Neuronal stem cell (in vitro differentiated cells): ENCODE measurements around the gene DMRTA1.

Experiments
- DNase-seq: peaks from one replicate; pipeline ENCODE4 v3.0.0-alpha.2; 2013; ENCODE audit warnings: low spot score
- H2AFZ ChIP-seq: one replicate; pipeline ENCODE4 v1.6.1; 2013; ENCODE audit warnings: mild to moderate bottlenecking, low read length, inconsistent platforms
- H2AK5ac ChIP-seq: 2 replicates; pipeline ENCODE4 v1.6.1; 2013; ENCODE audit warnings: low read depth, mild to moderate bottlenecking, inconsistent platforms, low read length, moderate library complexity, mixed read lengths
- H2BK120ac ChIP-seq: 2 replicates; pipeline ENCODE4 v1.6.1; 2013; ENCODE audit warnings: low read depth, mild to moderate bottlenecking, inconsistent platforms, low read length, moderate library complexity, mixed read lengths
- H2BK12ac ChIP-seq: one replicate; pipeline ENCODE4 v1.6.1; 2013; ENCODE audit warnings: low read length, inconsistent platforms
- H2BK15ac ChIP-seq: 2 replicates; pipeline ENCODE4 v1.6.1; 2013; ENCODE audit warnings: mild to moderate bottlenecking, low read length, inconsistent platforms, mixed read lengths
- H2BK5ac ChIP-seq: one replicate; pipeline ENCODE4 v1.6.1; 2013; ENCODE audit warnings: inconsistent platforms, mild to moderate bottlenecking, low read length, moderate library complexity
- H3K14ac ChIP-seq: one replicate; pipeline ENCODE4 v1.6.1; 2013; ENCODE audit warnings: low read length, inconsistent platforms
- H3K18ac ChIP-seq: 2 replicates; pipeline ENCODE4 v1.6.1; 2013; ENCODE audit warnings: low read length, inconsistent platforms
- H3K23ac ChIP-seq: 2 replicates; pipeline ENCODE4 v1.6.1; 2013; ENCODE audit warnings: low read depth, mild to moderate bottlenecking, mixed read lengths, low read length, inconsistent platforms; ENCODE audit not compliant: poor library complexity
- H3K27ac ChIP-seq: replicated peaks from 3 replicates; pipeline ENCODE4 v1.5.1; 2013; ENCODE audit warnings: low read length, inconsistent platforms
- H3K27me3 ChIP-seq, 3 experiments: 2 replicates each; pipeline ENCODE4 v1.6.1; 2013; ENCODE audit warnings: low read length in 3 of 3, mild to moderate bottlenecking in 2 of 3, inconsistent platforms in 1 of 3, low read depth in 1 of 3, mixed read lengths in 1 of 3, moderate library complexity in 1 of 3; ENCODE audit not compliant: control insufficient read depth in 3 of 3, insufficient read depth in 3 of 3
- H3K36me3 ChIP-seq, 2 donors: replicated peaks in 1 of 2; 2 replicates each; pipeline ENCODE4 v1.6.1; 2013; ENCODE audit warnings: low read length in 2 of 2; ENCODE audit not compliant: control insufficient read depth in 2 of 2, insufficient read depth in 2 of 2
- H3K4ac ChIP-seq: 2 replicates; pipeline ENCODE4 v1.6.1; 2013; ENCODE audit warnings: inconsistent platforms, mild to moderate bottlenecking, low read length, moderate library complexity
- H3K4me1 ChIP-seq, 2 donors: 1 replicate in 1 of 2; 2 replicates in 1 of 2; pipeline ENCODE4 v1.6.1; 2013; ENCODE audit warnings: low read length in 2 of 2, low read depth in 1 of 2; ENCODE audit not compliant: control insufficient read depth in 2 of 2, insufficient read depth in 1 of 2
- H3K4me2 ChIP-seq: one replicate; pipeline ENCODE4 v1.6.1; 2013; ENCODE audit warnings: mild to moderate bottlenecking, low read length, inconsistent platforms; ENCODE audit not compliant: insufficient read depth, poor library complexity, severe bottlenecking
- H3K4me3 ChIP-seq, 2 donors: 2 replicates each; pipeline ENCODE4 v1.5.1; 2013; ENCODE audit warnings: low read length in 2 of 2, mild to moderate bottlenecking in 2 of 2, inconsistent platforms in 1 of 2, moderate library complexity in 1 of 2
- H3K79me1 ChIP-seq: one replicate; pipeline ENCODE4 v1.6.1; 2013; ENCODE audit warnings: low read depth, mild to moderate bottlenecking, inconsistent platforms, low read length, moderate library complexity
- H3K9ac ChIP-seq: one replicate; pipeline ENCODE4 v1.6.1; 2013; ENCODE audit warnings: mild to moderate bottlenecking, low read depth, low read length, inconsistent platforms; ENCODE audit not compliant: poor library complexity
- H3K9me3 ChIP-seq, 2 donors: replicated peaks in 1 of 2; 2 replicates each; pipeline versions ENCODE3 to v1.6.1; 2013; ENCODE audit warnings: low read length in 2 of 2, mild to moderate bottlenecking in 2 of 2, inconsistent platforms in 1 of 2, low read depth in 1 of 2, mixed read lengths in 1 of 2, moderate library complexity in 1 of 2; ENCODE audit not compliant: control insufficient read depth in 2 of 2, insufficient read depth in 1 of 2
- H4K8ac ChIP-seq: one replicate; pipeline ENCODE4 v1.6.1; 2013; ENCODE audit warnings: low read depth, mild to moderate bottlenecking, inconsistent platforms, low read length, moderate library complexity
- H4K91ac ChIP-seq: one replicate; pipeline ENCODE4 v1.6.1; 2013; ENCODE audit warnings: low read length, low read depth, mild to moderate bottlenecking, inconsistent platforms; ENCODE audit not compliant: poor library complexity
- WGBS, 2 donors: extraction: QIAGEN DNeasy Blood & Tissue Kit; methylation state at CpG; one replicate each; pipeline ENCODE4 v1.1.7; 2013; ENCODE audit warnings: missing lambda C conversion rate in 2 of 2, mixed read lengths in 1 of 2; ENCODE audit not compliant: insufficient read length in 2 of 2, insufficient replicate concordance in 1 of 2; ENCODE audit errors: extremely low coverage in 2 of 2; 5-methylcytosine and 5-hydroxymethylcytosine counted together

DMRTA1 gene

DNA sequence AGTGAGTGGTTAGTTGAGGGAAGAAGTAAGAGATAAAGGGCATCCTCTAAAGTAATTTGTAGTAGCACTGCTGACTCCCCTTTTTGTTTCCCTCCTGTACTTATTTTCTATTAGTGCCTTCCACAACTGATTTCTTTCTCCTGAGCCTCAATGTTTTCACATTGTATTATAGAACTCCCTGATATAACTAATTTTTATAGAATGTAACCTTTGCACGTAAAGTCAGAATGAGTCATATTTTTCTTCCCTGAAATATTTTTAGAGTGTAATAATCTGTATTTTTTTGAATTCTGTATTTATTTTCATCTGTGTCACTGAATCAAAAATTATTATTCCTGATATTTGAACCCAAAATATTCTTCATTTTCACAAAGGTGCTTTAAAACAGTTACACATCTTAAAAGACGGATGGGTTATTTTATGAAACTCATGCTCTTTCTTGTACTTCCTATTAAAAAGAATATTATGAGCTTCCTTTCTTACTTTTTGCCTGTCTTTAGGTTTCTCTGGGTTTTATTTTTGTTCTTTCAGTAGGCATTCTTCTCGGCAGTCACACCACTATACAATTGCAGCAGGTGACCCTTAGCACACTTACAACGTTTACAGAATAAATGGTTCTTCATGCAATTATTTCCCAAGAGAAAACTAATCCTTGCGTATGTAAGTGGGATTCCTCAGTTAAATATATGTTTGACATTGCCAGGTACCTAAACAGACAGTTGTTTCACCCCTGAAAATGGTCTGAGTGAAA lies 30.5 kb upstream of the DMRTA1 start:
- Histone ChIP-seq H3K27me3 (no peaks in the 10 kb centered on the region), H3K27ac (peak overlapping the region; percentile 36), H3K9ac (no peak overlapping the region), H2AFZ (no peak overlapping the region), H3K14ac (no peak overlapping the region), H4K91ac (no peak overlapping the region), H3K9me3 (no peaks in the 10 kb centered on the region), H3K4me1 (peaks cover 0 to 4% of the 10 kb centered on the region in 2 donors), H3K4me2 (no peak overlapping the region), H2BK12ac (no peak overlapping the region), H3K79me1 (no peaks in the 10 kb centered on the region), H2BK15ac (no peak overlapping the region), H3K4me3 (no peak overlapping the region), H2AK5ac (no peak overlapping the region), H2BK120ac (no peak overlapping the region), H3K4ac (no peak overlapping the region), H3K18ac (no peak overlapping the region), H3K23ac (no peak overlapping the region), H3K36me3 (no peaks in the 10 kb centered on the region), H4K8ac (no peak overlapping the region), H2BK5ac (no peak overlapping the region)
- DNase-seq: no peak
- no CpG with 5 or more reads among the region's 5 CpGs for WGBS, 2 donors

DNA sequence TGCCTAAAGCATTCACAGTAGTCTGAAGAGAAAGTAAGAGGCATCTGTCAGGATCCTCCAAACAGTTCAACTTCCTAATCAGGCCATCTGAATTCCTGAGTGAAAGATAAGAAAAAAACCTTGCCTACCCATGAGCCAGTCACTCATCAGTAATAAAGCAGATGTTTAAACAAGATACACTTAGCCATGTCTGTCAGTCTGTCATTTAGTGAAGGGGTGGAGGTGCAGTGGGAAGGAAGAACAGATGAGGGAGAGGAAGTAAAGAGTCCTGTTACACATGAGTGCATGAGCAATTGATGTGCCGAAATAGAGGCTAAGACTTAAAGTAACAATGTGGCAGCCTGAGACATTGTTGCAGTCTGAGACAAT lies 29.9 kb upstream of the DMRTA1 start:
- H3K9me3 ChIP-seq: no peaks in the 10 kb centered on the region
- H3K18ac ChIP-seq: no peak overlapping the region
- no peak overlapping the region for H2BK120ac ChIP-seq
- no peak overlapping the region for H3K4me3 ChIP-seq
- H3K4ac ChIP-seq: no peak overlapping the region
- H4K91ac ChIP-seq: no peak overlapping the region
- no peaks in the 10 kb centered on the region for H3K36me3 ChIP-seq
- H3K9ac ChIP-seq: no peak overlapping the region
- WGBS, 2 donors: no CpG with 5 or more reads among the region's 1 CpG
- H3K23ac ChIP-seq: no peak overlapping the region
- H2BK12ac ChIP-seq: no peak overlapping the region
- H3K4me2 ChIP-seq: no peak overlapping the region
- H3K27ac ChIP-seq: peak overlapping the region; percentile 36
- no peaks in the 10 kb centered on the region for H3K79me1 ChIP-seq
- H2BK5ac ChIP-seq: no peak overlapping the region
- H2BK15ac ChIP-seq: no peak overlapping the region
- no peak for DNase-seq
- H3K14ac ChIP-seq: no peak overlapping the region
- no peak overlapping the region for H2AK5ac ChIP-seq
- no peak overlapping the region for H4K8ac ChIP-seq
- peaks cover 0 to 4% of the 10 kb centered on the region in 2 donors for H3K4me1 ChIP-seq
- H2AFZ ChIP-seq: no peak overlapping the region
- H3K27me3 ChIP-seq: no peaks in the 10 kb centered on the region

DNA sequence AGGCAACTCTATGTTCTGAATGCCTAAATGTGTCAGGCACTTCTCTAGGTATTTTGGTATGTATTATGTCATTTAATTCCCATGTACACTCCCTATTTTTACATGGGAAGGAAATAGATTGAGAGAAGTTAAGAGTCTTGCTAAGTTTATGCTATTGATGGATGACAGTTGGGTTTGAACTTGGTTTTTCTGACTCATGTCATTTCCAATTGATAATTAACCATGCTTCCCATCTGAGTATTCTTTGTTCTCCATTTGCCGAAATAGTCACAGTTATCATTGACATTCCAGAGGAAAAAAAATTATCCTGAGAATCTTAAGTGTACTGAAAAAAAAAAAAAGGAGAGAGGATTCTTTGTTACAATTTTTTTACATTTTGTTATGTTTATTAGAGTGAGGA lies 23.1 kb upstream of the DMRTA1 start:
- H3K27me3 ChIP-seq: no peaks in the 10 kb centered on the region
- H2BK120ac ChIP-seq: no peak overlapping the region
- H3K9ac ChIP-seq: no peak overlapping the region
- no peak for DNase-seq
- no peak overlapping the region for H3K14ac ChIP-seq
- H4K91ac ChIP-seq: no peak overlapping the region
- H3K79me1 ChIP-seq: no peaks in the 10 kb centered on the region
- no peak overlapping the region for H2BK5ac ChIP-seq
- H3K4me2 ChIP-seq: no peak overlapping the region
- no peak overlapping the region for H3K4ac ChIP-seq
- no peak overlapping the region for H2AFZ ChIP-seq
- WGBS, 2 donors: no CpG with 5 or more reads among the region's 1 CpG
- no peak overlapping the region for H3K4me3 ChIP-seq
- H3K27ac ChIP-seq: no peak overlapping the region
- no peak overlapping the region for H3K18ac ChIP-seq
- H3K36me3 ChIP-seq: no peaks in the 10 kb centered on the region
- no peak overlapping the region for H2AK5ac ChIP-seq
- H2BK15ac ChIP-seq: no peak overlapping the region
- H4K8ac ChIP-seq: no peak overlapping the region
- no peaks in the 10 kb centered on the region for H3K9me3 ChIP-seq
- H2BK12ac ChIP-seq: no peak overlapping the region
- H3K23ac ChIP-seq: no peak overlapping the region
- peaks cover 0 to 4% of the 10 kb centered on the region in 2 donors for H3K4me1 ChIP-seq

DNA sequence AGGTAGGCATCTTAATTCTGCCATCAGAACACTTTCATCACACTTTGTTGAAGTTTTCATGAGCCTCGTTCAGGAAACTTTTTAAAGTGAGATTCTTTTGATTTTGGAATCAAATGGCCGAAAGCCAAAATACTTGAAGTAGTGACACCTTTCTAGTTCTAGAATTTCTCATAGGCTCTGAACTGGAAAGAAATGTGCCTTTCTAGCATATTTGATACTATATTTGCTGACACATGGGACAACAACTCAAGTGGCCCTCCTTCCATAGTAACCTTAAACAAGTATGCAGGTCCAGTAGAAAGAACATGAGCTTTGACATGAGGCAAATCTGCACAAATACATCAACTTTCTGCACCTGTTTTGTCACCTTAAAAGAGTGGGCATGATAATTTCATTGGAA lies 22.0 kb upstream of the DMRTA1 start:
- Histone ChIP-seq H3K9ac (no peak overlapping the region), H2AK5ac (no peak overlapping the region), H3K27ac (no peak overlapping the region), H3K36me3 (no peaks in the 10 kb centered on the region), H3K4me2 (no peak overlapping the region), H2BK12ac (no peak overlapping the region), H3K27me3 (no peaks in the 10 kb centered on the region), H2BK120ac (no peak overlapping the region), H3K4ac (no peak overlapping the region), H4K91ac (no peak overlapping the region), H3K23ac (no peak overlapping the region), H3K18ac (no peak overlapping the region), H2BK15ac (no peak overlapping the region), H3K4me1 (peaks cover 0 to 4% of the 10 kb centered on the region in 2 donors), H3K14ac (no peak overlapping the region), H3K4me3 (no peak overlapping the region), H4K8ac (no peak overlapping the region), H3K9me3 (no peaks in the 10 kb centered on the region), H3K79me1 (no peaks in the 10 kb centered on the region), H2AFZ (no peak overlapping the region), H2BK5ac (no peak overlapping the region)
- no peak for DNase-seq
- no CpG with 5 or more reads among the region's 2 CpGs for WGBS, 2 donors
